GM12891 (cell line): ENCODE data around the gene MAMDC2.

Experiments used
- PAX5 ChIP-seq: IDR thresholded peaks from 2 replicates; pipeline ENCODE4 v1.6.1; 2011; ENCODE audit warnings: low read length, moderate library complexity, mild to moderate bottlenecking; ENCODE audit not compliant: insufficient read depth, severe bottlenecking
- POLR2A ChIP-seq: IDR thresholded peaks from 2 replicates; pipeline ENCODE4 v1.6.1; 2011; ENCODE audit warnings: low read depth, low read length, control low read depth
- POLR2AphosphoS5 ChIP-seq: IDR thresholded peaks from 2 replicates; pipeline ENCODE4 v1.6.1; 2011; ENCODE audit warnings: low read depth, low read length, control low read depth
- POU2F2 ChIP-seq: IDR thresholded peaks from 2 replicates; pipeline ENCODE4 v1.6.1; 2011; ENCODE audit warnings: low read depth, mild to moderate bottlenecking, control low read depth, low read length, moderate library complexity
- TAF1 ChIP-seq: IDR thresholded peaks from 2 replicates; pipeline ENCODE4 v1.6.1; 2011; ENCODE audit warnings: low read depth, low read length, control low read depth

- TF ChIP-seq POLR2AphosphoS5 (no peak), TAF1 (no peak), POLR2A (no peak), POU2F2 (no peak), PAX5 (no peak)
Measured at GRCh38 chr9:70092190-70092589, 48.5 kb downstream of the MAMDC2 start.
